Testis (tissue), 3 donors: ENCODE results near the gene HNRNPH1. TPM values are rescaled to one million over a fixed set of nuclear protein-coding genes. Genes with fewer than 3 reads are reported as not detected.

Source experiments
- DNase-seq: peaks from one replicate; pipeline ENCODE4 v3.0.0-alpha.2; 2019
- H3K27ac ChIP-seq, 2 donors: fragments of 200-600 bp; sonication (generic); one replicate each; pipeline ENCODE4 v1.5.1; 2019
- H3K27me3 ChIP-seq: fragments of 200-600 bp; sonication (generic); one replicate; pipeline ENCODE4 v1.5.1; 2019
- H3K36me3 ChIP-seq: fragments of 200-600 bp; sonication (generic); one replicate; pipeline ENCODE4 v1.5.1; 2017; ENCODE audit warnings: low read depth; ENCODE audit errors: missing control alignments
- H3K4me1 ChIP-seq: fragments of 200-600 bp; sonication (generic); one replicate; pipeline ENCODE4 v1.5.1; 2019
- H3K4me3 ChIP-seq, 2 donors: fragments of 200-600 bp; sonication (generic); one replicate each; pipeline ENCODE4 v1.5.1; 2017 to 2019
- H3K9me3 ChIP-seq: fragments of 200-600 bp; sonication (generic); one replicate; pipeline ENCODE4 v1.5.1; 2017
- CTCF ChIP-seq, 3 experiments: fragments of 450-650 bp in 2 of 3; fragments of 200-600 bp in 1 of 3; sonication (generic) in 1 of 3; IDR thresholded peaks; one replicate each; pipeline ENCODE4 v1.5.1; 2016 to 2019; ENCODE audit warnings: antibody characterized with exemption in 3 of 3, mild to moderate bottlenecking in 2 of 3, moderate library complexity in 1 of 3
- POLR2A ChIP-seq: fragments of 450-650 bp; IDR thresholded peaks from one replicate; pipeline ENCODE4 v1.6.1; 2017; ENCODE audit warnings: antibody characterized with exemption, mild to moderate bottlenecking, moderate library complexity
- WGBS, 2 donors: methylation state at CpG; one replicate each; pipeline ENCODE4 v1.1.5; 2018; 5-methylcytosine and 5-hydroxymethylcytosine counted together
- intact Hi-C: fragments of 100-400 bp; cut with DNase I; formaldehyde crosslinking; loops from one replicate; pipeline ENCODE4 v1.15.1; 2023; ENCODE audit warnings: low total_unique reads
- polyA plus RNA-seq: library from polyadenylated mRNA; stranded (reverse); fragments of 350-450 nt; fragmentation: Illumina TruSeq; extraction: RNeasy Lipid Tissue Mini Kit (QIAGEN cat#74804); gene quantifications from one replicate; pipeline ENCODE4 v1.2.3, GENCODE V29; 2014; ENCODE audit warnings: low read depth, low replicate concordance; ENCODE audit not compliant: insufficient read depth
- total RNA-seq, 2 donors: library from RNA; depleted of rRNA; stranded (reverse); fragments of >200 nt; gene quantifications; one replicate each; pipeline ENCODE4 v1.2.3, GENCODE V29; 2016

Gene HNRNPH1
- total and polyA plus RNA-seq, 3 donors from 2014 or later = 395 to 636 (median 626) TPM

GRCh38 chr5:179617930-179618329, 5.5 kb downstream of the HNRNPH1 start:
- DNase-seq = no peak
- intact Hi-C loops = no loop called here
- Histone ChIP-seq H3K27me3 (no peaks in the 10 kb centered on the region), H3K9me3 (no peaks in the 10 kb centered on the region), H3K4me1 (peaks cover 30% of the 10 kb centered on the region), H3K36me3 (no peaks in the 10 kb centered on the region), H3K27ac (no peak overlapping the region), H3K4me3 (no peak overlapping the region)
- TF ChIP-seq POLR2A (no peak), CTCF (IDR thresholded peaks at IDR 0.05) (no peak)
- 77 to 82% methylated on average over 7 of the region's 7 CpGs for WGBS, 2 donors

DNA sequence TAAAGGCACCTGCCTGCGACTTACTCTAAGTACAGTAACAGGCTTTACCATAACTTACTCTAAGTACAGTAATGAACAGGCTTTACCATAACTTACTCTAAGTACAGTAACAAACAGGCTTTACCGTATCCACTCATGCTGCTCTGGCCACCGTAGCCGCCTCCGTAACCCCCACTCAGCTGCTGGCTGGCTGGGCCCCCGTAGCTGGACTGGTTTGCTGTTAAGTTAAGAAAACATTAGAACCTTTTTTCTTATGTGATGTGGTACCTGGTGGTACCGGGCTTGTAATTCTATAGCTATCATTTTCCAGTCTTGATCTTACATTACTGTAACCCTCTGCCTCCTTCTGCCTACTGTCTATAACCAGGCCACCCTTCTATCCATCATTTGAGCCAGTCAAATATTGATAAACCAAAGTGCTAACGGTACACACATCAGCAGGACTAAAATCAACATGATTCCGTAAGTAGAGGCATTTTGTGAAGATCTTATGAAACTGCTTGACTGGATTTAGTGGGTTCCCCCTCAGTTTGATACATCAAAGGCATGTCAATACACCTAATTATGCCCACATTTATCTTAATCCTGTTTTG, 7.4 kb downstream of the HNRNPH1 start:
- intact Hi-C loops = no loop called here
- TF ChIP-seq POLR2A = no peak
- TF ChIP-seq CTCF (IDR thresholded peaks at IDR 0.05) = no peak
- Histone ChIP-seq H3K36me3 (no peaks in the 10 kb centered on the region), H3K4me1 (peaks cover 23% of the 10 kb centered on the region), H3K27ac (no peak overlapping the region), H3K4me3 (no peak overlapping the region), H3K9me3 (no peaks in the 10 kb centered on the region), H3K27me3 (no peaks in the 10 kb centered on the region)
- no peak for DNase-seq
- 78 to 81% methylated on average over 9 of the region's 9 CpGs for WGBS, 2 donors

DNA sequence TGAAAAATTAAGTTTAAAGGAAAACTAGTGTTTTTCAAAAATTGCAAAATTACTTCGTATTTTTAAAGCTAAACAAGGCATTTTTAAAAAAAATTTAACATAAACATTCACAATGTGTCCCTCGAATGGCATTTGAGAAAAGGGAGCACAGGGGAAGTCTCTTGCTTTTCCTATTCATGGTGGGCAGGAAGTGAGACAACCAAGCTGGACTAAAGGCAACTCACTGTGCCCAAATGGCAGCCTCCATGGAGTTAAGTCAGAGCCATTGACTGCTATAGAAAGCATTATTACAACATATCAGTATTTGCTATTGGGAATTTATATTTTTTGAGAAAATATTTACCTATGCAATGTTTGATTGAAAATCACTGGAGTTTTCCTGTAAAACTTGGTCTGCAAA, 8.3 kb downstream of the HNRNPH1 start:
- WGBS, 2 donors = 51 to 62% methylated on average over 2 of the region's 2 CpGs
- Histone ChIP-seq H3K4me1 (peaks cover 15% of the 10 kb centered on the region), H3K36me3 (no peaks in the 10 kb centered on the region)

GRCh38 chr5:179614745-179615144, 8.7 kb downstream of the HNRNPH1 start:
- TF ChIP-seq CTCF (IDR thresholded peaks at IDR 0.05) = no peak
- TF ChIP-seq POLR2A = no peak
- H3K27ac ChIP-seq = no peak overlapping the region
- 63 to 67% methylated on average over 8 of the region's 8 CpGs for WGBS, 2 donors
- no peak overlapping the region for H3K4me3 ChIP-seq
- H3K4me1 ChIP-seq = peaks cover 12% of the 10 kb centered on the region
- H3K36me3 ChIP-seq = no peaks in the 10 kb centered on the region
- intact Hi-C loops = no loop called here
- no peak for DNase-seq
- H3K9me3 ChIP-seq = no peaks in the 10 kb centered on the region
- no peaks in the 10 kb centered on the region for H3K27me3 ChIP-seq

More for the DNA sequence above, 8.3 kb downstream of the HNRNPH1 start:
- no peaks in the 10 kb centered on the region for H3K9me3 ChIP-seq
- no peak for DNase-seq
- H3K27ac ChIP-seq = no peak overlapping the region
- intact Hi-C loops = no loop called here
- no peak overlapping the region for H3K4me3 ChIP-seq
- H3K27me3 ChIP-seq = no peaks in the 10 kb centered on the region
- TF ChIP-seq POLR2A (no peak), CTCF (IDR thresholded peaks at IDR 0.05) (no peak)

DNA sequence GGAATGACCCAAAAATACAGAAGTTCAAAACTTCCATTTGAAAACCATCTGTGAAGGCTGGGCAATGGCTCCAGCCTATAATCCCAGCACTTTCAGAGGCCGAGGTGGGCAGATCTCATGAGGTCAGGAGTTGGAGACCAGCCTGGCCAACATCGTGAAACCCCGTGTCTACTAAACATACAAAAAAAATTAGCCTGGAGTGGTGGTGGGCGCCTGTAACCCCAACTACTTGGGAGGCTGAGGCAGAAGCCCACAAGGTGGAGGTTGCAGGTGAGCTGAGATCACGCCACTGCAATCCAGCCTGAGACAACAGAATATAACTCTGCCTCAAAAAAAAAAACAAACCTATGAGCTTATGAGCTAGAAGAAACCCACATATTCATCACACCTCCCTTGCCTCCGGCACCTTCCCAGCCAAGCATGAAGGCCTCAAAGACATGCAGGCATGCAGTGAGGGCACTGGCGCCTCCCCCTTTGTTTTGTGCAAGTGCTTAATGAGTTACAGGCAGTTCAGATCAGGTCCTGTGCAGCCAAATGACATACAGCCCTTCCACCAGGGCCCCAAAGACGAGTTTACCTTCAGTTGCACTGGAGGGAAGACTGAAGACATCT, 9.9 kb downstream of the HNRNPH1 start:
- TF ChIP-seq POLR2A = no peak
- TF ChIP-seq CTCF (IDR thresholded peaks at IDR 0.05) = no peak

More for the DNA sequence above, 9.9 kb downstream of the HNRNPH1 start:
- no peak for DNase-seq
- H3K4me3 ChIP-seq = no peak overlapping the region
- intact Hi-C loops = no loop called here
- H3K36me3 ChIP-seq = no peaks in the 10 kb centered on the region
- 75 to 76% methylated on average over 8 of the region's 8 CpGs for WGBS, 2 donors
- no peaks in the 10 kb centered on the region for H3K9me3 ChIP-seq
- H3K27me3 ChIP-seq = no peaks in the 10 kb centered on the region
- H3K4me1 ChIP-seq = peaks cover 3% of the 10 kb centered on the region
- H3K27ac ChIP-seq = no peak overlapping the region
